Cardiac fibroblast (primary cell): Measurements from ENCODE around the gene GRB10.

ENCODE experiments used
- DNase-seq, 2 donors: peaks; one replicate each; pipeline versions ENCODE4 v3.0.0 to v3.0.0-alpha.2; 2010; ENCODE audit warnings: low read depth in 2 of 2
- H3K4me3 ChIP-seq, 2 donors: replicated peaks in 1 of 2; 1 replicate in 1 of 2; 2 replicates in 1 of 2; pipeline ENCODE4 v1.5.1; 2011; ENCODE audit warnings: low read depth in 2 of 2, low read length in 2 of 2, mild to moderate bottlenecking in 2 of 2, moderate library complexity in 1 of 2
- CTCF ChIP-seq: IDR thresholded peaks from one replicate; pipeline ENCODE4 v1.5.1; 2011; ENCODE audit warnings: low read depth, mild to moderate bottlenecking, low read length, inconsistent platforms

GRB10 gene

GRCh38 chr7:50652400-50653125, 130.1 kb downstream of the GRB10 start:
- no peak for DNase-seq
- no peak for TF ChIP-seq CTCF

DNA sequence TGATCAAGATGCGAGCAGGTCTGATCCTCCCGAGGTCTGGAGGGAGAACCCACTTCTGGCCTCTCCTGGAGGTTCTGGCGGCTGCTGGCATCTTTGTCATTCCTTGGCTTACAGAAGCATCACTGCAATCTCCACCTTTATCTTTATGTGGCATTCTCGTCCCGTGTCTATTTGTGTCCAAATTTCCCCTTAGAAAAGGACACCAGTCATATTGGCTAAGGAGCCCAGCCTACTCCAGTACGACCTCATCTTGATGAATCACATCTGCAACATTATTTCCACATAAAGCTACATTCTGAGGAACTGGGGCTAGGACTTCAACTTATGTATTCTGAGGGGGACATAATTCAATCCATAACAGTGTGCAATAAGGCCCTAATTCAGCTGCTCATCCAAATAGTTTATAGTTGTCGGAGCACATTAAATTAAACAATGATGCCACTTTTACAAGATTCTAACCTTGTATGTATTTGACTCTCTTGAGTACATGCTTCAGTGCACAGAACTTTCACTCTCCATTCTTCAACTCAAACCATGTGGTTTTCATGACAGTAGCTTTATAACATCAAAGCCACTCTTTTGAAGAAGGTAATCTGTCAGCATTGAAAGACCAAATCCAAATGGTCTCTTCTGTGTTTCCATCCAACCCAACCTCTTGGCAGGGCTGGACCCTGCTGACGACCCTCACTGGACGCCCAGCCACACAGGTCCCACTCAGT, 131.3 kb downstream of the GRB10 start:
- no peak for TF ChIP-seq CTCF
- peak in 1 of 2 donors; percentile 37 for DNase-seq
- H3K4me3 ChIP-seq = no peak overlapping the region

More at GRCh38 chr7:50652400-50653125, 130.1 kb downstream of the GRB10 start:
- no peak overlapping the region for H3K4me3 ChIP-seq

DNA sequence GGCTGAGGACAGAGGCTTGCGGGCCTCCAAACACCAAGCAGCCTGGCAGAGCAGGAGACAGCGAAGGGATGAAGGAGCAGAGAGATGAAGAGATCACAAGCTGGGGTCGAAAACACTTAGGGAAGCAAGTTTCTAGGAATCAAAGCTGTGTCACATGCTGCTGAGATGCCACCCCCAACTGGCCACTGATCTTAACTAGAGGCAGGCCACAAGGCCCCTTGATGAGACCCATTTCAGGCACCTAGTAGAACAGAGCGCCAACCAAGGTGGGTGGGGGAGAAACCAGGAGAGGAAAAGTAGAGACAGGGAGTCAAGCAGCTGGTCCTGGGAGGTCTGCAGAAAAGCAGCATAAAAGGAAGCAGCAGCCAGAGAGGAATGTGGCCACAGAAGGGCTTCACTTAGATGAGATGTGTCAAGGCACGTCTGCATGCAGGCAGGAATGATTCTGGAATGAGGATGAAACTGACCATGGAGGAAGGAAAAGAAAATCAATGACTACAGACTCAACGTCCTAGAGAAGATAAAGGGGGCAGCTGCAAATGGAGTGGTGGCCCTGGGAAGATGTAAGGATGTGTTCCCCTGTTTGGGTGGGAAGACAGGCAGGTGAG, 132.5 kb downstream of the GRB10 start:
- TF ChIP-seq CTCF = no peak
- H3K4me3 ChIP-seq = no peak overlapping the region
- DNase-seq = no peak

DNA sequence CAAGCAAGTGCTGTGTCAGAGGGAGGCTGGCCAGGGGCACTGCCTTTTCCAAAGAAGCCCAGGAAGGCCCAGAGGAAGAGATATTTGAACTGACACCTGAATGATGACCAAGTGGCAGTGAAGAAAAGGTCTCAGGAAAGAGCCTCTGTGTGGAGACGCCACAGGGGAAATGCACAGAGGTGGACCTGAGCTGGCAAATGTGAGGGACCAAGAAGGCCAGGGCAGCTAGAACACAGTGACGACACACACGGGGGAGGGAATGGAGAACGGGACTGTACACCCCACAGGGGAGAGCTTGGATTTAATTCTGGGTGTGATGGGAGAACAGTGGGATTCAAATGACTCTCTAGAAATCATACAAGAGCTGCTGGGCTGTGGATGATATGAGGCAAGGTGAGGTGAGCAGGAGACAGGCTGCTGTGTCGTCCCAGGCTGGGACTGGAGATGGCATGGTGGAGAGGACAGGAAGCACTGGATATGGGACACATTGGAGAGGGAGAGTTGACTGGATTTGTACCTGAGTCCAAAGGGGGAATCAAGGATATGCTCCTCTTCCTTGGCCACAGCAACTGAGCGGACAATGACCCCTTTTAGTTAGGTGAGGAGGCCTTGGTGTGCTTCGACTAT, 133.3 kb downstream of the GRB10 start:
- no peak for DNase-seq
- TF ChIP-seq CTCF = no peak
- H3K4me3 ChIP-seq = no peak overlapping the region

DNA sequence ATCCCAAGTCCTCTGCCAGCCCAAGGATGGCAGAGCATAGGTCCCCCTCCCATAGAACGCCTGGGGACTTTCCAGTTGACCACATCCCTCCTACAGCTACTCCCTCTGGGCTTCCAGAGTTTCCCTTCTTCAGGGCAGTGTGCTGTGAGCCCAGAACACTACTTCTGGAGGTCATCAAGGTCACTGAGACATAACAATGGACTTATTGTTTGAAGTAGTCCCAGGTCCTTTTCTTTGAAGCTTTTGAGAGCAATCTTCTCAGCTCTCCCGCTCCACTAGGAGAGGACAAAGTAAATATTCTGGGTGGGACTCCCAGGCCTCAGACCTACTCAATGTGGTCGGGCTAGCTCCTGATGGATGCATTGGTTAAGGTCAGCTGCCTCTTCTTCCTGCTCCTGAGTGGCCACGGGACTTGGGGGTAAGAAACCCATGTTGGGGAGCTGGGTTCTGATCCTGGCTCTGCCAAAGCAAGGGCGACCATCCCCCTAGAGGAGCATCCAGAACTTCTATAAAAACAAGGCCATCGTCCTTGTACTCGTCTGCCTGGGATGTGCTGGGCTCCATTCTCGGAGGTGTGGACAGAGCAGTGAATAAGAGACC, 134.0 kb downstream of the GRB10 start:
- no peak for TF ChIP-seq CTCF
- no peak for DNase-seq

DNA sequence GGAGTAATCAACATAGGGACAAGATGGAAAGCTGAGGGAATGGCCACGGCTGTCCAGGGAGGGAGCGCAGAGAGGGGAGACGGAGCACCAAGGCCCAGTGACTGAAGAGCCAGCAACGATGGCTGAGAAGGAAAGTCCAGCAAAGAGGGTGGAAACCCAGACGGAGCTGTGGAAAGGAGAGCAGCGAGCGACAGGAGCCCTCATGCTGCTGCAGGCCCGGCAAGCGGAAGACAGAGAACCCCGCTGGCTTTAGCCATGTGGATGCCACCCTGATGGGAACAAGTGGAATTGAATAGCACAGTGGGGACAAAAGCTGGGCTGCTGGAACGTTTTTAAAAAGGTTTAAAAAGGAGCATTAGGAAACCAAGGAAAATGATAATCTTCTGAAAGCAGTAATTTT, 134.6 kb downstream of the GRB10 start:
- no peak for TF ChIP-seq CTCF

More for the DNA sequence above, 134.0 kb downstream of the GRB10 start:
- no peak overlapping the region for H3K4me3 ChIP-seq

More for the DNA sequence above, 134.6 kb downstream of the GRB10 start:
- H3K4me3 ChIP-seq = no peak overlapping the region
- no peak for DNase-seq
